HG03196 (cell line): ENCODE data around the gene SQOR.

Experiments used
- ATAC-seq: cut with Tn5 transposase; IDR thresholded peaks from one replicate; pipeline ENCODE4 v1.9.1; 2021; ENCODE audit not compliant: unreplicated experiment

Gene SQOR

GRCh38 chr15:45657764-45658545 is 23.1 kb downstream of the SQOR start:
- no peak for ATAC-seq

- no peak for ATAC-seq
Observed at GRCh38 chr15:45660231-45660979, 25.6 kb downstream of the SQOR start.

- no peak for ATAC-seq
Observed at GRCh38 chr15:45662375-45662774, 27.5 kb downstream of the SQOR start.

- no peak for ATAC-seq
Observed at GRCh38 chr15:45664451-45664850, 29.6 kb downstream of the SQOR start.

GRCh38 chr15:45665261-45665660 is 30.4 kb downstream of the SQOR start:
- no peak for ATAC-seq

GRCh38 chr15:45666119-45666875 is 31.5 kb downstream of the SQOR start:
- no peak for ATAC-seq

GRCh38 chr15:45667002-45667401 is 32.2 kb downstream of the SQOR start:
- no peak for ATAC-seq

GRCh38 chr15:45668386-45668785 is 33.6 kb downstream of the SQOR start:
- ATAC-seq, result no peak

- no peak for ATAC-seq
Observed at GRCh38 chr15:45669422-45669821, 34.6 kb downstream of the SQOR start.

GRCh38 chr15:45670091-45670490 is 35.3 kb downstream of the SQOR start:
- no peak for ATAC-seq

GRCh38 chr15:45670511-45670910 is 35.7 kb downstream of the SQOR start:
- no peak for ATAC-seq

- no peak for ATAC-seq
Observed at GRCh38 chr15:45674677-45675076, 39.8 kb downstream of the SQOR start.

- no peak for ATAC-seq
Observed at GRCh38 chr15:45677797-45678196, 43.0 kb downstream of the SQOR start.

- ATAC-seq, result no peak
Observed at GRCh38 chr15:45678459-45679178, 43.8 kb downstream of the SQOR start.

- ATAC-seq, result no peak
Observed at GRCh38 chr15:45684533-45684932, 49.7 kb downstream of the SQOR start.

GRCh38 chr15:45689616-45690015 is 54.8 kb downstream of the SQOR start:
- ATAC-seq, result no peak

GRCh38 chr15:45690581-45691260 is 55.9 kb downstream of the SQOR start:
- ATAC-seq, result no peak

GRCh38 chr15:45701108-45701507 is 66.3 kb downstream of the SQOR start:
- no peak for ATAC-seq

- ATAC-seq, result no peak
Observed at GRCh38 chr15:45702041-45702440, 67.2 kb downstream of the SQOR start.

- no peak for ATAC-seq
Observed at GRCh38 chr15:45703670-45704328, 69.0 kb downstream of the SQOR start.
